ENCODE results near the gene CTNND2.

The CTNND2 gene

GRCh38 chr5:11045411-11045810 lies 858.8 kb downstream of the CTNND2 start:
- peak; percentile 82 for DNase-seq
- TF ChIP-seq CTCF (IDR thresholded peaks at IDR 0.05; ENCODE audit: low read depth, low read length): no peak
- Histone ChIP-seq H3K36me3 (no peaks in the 10 kb centered on the region), H3K27ac (peak overlapping the region; percentile 59), H3K4me3 (ENCODE audit: low read depth, low read length) (peak overlapping the region; percentile 31), H3K27me3 (ENCODE audit: insufficient read depth, low read depth, severe bottlenecking) (no peaks in the 10 kb centered on the region), H3K9me3 (ENCODE audit: severe bottlenecking) (no peaks in the 10 kb centered on the region)

- Histone ChIP-seq H3K27me3 (ENCODE audit: insufficient read depth, low read depth, severe bottlenecking) (no peaks in the 10 kb centered on the region), H3K9me3 (ENCODE audit: severe bottlenecking) (no peaks in the 10 kb centered on the region), H3K4me3 (ENCODE audit: low read depth, low read length) (no peak overlapping the region), H3K36me3 (no peaks in the 10 kb centered on the region), H3K27ac (peak overlapping the region; percentile 59)
- DNase-seq: no peak
- no peak for TF ChIP-seq CTCF (IDR thresholded peaks at IDR 0.05; ENCODE audit: low read depth, low read length)
These were observed 859.7 kb downstream of the CTNND2 start for GRCh38 chr5:11044581-11044980.

DNA sequence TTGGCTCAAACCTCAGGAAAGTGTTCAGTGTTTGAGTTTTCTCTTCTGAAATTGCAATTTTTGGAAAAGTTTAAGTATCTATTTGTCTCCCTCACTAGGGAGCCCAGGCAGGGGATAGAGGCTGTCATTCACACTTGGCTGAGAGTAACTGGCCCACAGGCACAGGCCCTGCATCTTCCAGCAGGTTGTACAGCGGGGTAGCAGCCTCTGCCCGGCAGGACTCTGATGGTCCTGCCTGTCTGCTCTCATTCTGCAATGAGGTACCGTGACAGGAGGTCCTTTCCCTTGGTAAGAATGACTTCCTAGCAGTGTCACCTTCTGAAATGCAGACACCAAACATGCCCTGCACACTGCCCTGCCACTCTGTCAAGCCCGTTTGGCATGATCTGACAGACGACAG lies 860.4 kb downstream of the CTNND2 start:
- no peak for TF ChIP-seq CTCF (IDR thresholded peaks at IDR 0.05; ENCODE audit: low read depth, low read length)
- no peaks in the 10 kb centered on the region for H3K9me3 ChIP-seq (ENCODE audit: severe bottlenecking)
- no peaks in the 10 kb centered on the region for H3K27me3 ChIP-seq (ENCODE audit: insufficient read depth, low read depth, severe bottlenecking)
- no peak overlapping the region for H3K4me3 ChIP-seq (ENCODE audit: low read depth, low read length)
- no peak overlapping the region for H3K27ac ChIP-seq
- no peaks in the 10 kb centered on the region for H3K36me3 ChIP-seq
- peak; percentile 22 for DNase-seq

- no peaks in the 10 kb centered on the region for H3K36me3 ChIP-seq
- H3K27ac ChIP-seq: no peak overlapping the region
- DNase-seq: no peak
- H3K27me3 ChIP-seq (ENCODE audit: insufficient read depth, low read depth, severe bottlenecking): no peaks in the 10 kb centered on the region
- no peak overlapping the region for H3K4me3 ChIP-seq (ENCODE audit: low read depth, low read length)
- no peaks in the 10 kb centered on the region for H3K9me3 ChIP-seq (ENCODE audit: severe bottlenecking)
- TF ChIP-seq CTCF (IDR thresholded peaks at IDR 0.05; ENCODE audit: low read depth, low read length): no peak
These were observed 863.9 kb downstream of the CTNND2 start for GRCh38 chr5:11040345-11040744.

DNA sequence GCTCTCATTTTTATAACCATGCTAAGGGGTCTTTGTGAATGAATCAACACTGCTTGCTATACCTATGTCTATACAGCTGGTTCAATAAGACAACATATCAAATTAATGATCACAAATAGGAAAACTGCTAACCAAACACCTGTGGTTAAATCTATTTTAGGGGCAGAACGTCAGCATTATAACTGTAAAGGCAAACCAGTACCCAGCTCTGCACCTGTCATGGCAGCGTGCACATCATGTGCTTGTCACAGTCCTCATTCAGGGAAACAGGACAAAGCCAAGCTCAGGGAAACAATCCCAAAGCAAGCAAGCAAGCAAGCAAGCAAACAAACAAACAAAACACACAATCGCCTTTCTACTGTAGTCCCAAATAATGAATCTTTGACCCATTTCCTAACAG lies 865.5 kb downstream of the CTNND2 start:
- H3K4me3 ChIP-seq (ENCODE audit: low read depth, low read length): no peak overlapping the region
- no peak for DNase-seq
- H3K36me3 ChIP-seq: no peaks in the 10 kb centered on the region
- no peak overlapping the region for H3K27ac ChIP-seq
- H3K9me3 ChIP-seq (ENCODE audit: severe bottlenecking): no peaks in the 10 kb centered on the region
- H3K27me3 ChIP-seq (ENCODE audit: insufficient read depth, low read depth, severe bottlenecking): no peaks in the 10 kb centered on the region
- no peak for TF ChIP-seq CTCF (IDR thresholded peaks at IDR 0.05; ENCODE audit: low read depth, low read length)

DNA sequence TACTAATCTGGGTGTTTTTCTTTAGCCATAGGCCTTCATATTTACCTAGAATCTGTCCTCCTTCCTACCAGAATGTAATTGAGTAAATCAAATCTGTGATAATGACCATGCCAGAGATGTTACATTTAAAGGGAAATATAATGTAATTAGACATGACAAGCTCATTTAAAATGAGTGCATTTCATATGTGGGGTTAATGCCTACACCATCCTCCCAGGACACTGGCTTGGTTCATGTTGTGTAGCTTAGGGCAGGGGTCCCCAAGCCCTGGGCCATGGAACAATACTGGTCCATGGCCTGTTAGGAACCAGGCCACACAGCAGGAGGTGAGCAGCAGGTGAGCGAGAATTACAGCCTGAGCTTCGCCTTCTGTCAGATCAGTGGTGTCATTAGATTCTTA lies 866.3 kb downstream of the CTNND2 start:
- Histone ChIP-seq H3K27ac (no peak overlapping the region), H3K36me3 (no peaks in the 10 kb centered on the region), H3K4me3 (ENCODE audit: low read depth, low read length) (no peak overlapping the region), H3K9me3 (ENCODE audit: severe bottlenecking) (no peaks in the 10 kb centered on the region), H3K27me3 (ENCODE audit: insufficient read depth, low read depth, severe bottlenecking) (no peaks in the 10 kb centered on the region)
- peak; percentile 34 for DNase-seq
- TF ChIP-seq CTCF (IDR thresholded peaks at IDR 0.05; ENCODE audit: low read depth, low read length): no peak
